GM18502 (cell line): ENCODE results near the gene ZNF385D.
"Not testable (repeated sequence)": the region's sequence is repeated elsewhere in the genome, so short reads cannot be mapped to it uniquely, and the experiment has no call there.

ENCODE experiments used
- ATAC-seq: cut with Tn5 transposase; IDR thresholded peaks from one replicate; pipeline ENCODE4 v1.9.1; 2021; ENCODE audit warnings: mild to moderate bottlenecking; ENCODE audit not compliant: unreplicated experiment, poor library complexity

ZNF385D gene

GRCh38 chr3:21398461-21398860 lies 352.5 kb downstream of the ZNF385D start:
- ATAC-seq: no peak

GRCh38 chr3:21393683-21394311 lies 357.2 kb downstream of the ZNF385D start:
- no peak for ATAC-seq

- ATAC-seq: no peak
Measured at GRCh38 chr3:21392526-21392925, 358.5 kb downstream of the ZNF385D start.

GRCh38 chr3:21390856-21391255 lies 360.2 kb downstream of the ZNF385D start:
- no peak for ATAC-seq

- ATAC-seq: no peak
Measured at GRCh38 chr3:21390136-21390535, 360.9 kb downstream of the ZNF385D start.

GRCh38 chr3:21387142-21387826 lies 363.7 kb downstream of the ZNF385D start:
- not testable (repeated sequence) for ATAC-seq

- not testable (repeated sequence) for ATAC-seq
Measured at GRCh38 chr3:21378036-21378435, 373.0 kb downstream of the ZNF385D start.

GRCh38 chr3:21377071-21377769 lies 373.8 kb downstream of the ZNF385D start:
- no peak for ATAC-seq

- no peak for ATAC-seq
Measured at GRCh38 chr3:21372316-21372715, 378.7 kb downstream of the ZNF385D start.
